ENCODE results near the gene ITPRIP. TPM values are rescaled to one million over a fixed set of nuclear protein-coding genes. Genes with fewer than 3 reads are reported as not detected.

ITPRIP gene
- total RNA-seq, 1 donor from 2014 or later = 7.0 TPM

DNA sequence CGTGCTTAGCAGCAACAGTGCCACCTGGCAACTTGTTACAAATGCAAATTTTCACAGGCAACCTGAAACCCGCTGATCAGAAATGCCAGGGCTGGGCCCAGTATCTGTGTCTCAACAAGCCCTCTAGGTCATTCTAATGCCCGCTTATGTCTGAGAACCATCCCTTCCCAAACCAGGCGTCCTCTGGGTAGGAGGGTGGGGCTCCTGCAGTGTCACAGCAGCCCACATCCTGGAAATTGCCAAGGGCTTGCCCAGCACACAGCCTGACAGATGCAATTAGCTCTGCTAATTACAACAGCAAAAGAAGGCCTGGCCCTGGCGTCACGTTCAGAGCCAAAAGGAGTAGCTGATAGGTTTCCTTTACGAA lies 15.9 kb downstream of the ITPRIP start:
- TF ChIP-seq, protein P1, sequence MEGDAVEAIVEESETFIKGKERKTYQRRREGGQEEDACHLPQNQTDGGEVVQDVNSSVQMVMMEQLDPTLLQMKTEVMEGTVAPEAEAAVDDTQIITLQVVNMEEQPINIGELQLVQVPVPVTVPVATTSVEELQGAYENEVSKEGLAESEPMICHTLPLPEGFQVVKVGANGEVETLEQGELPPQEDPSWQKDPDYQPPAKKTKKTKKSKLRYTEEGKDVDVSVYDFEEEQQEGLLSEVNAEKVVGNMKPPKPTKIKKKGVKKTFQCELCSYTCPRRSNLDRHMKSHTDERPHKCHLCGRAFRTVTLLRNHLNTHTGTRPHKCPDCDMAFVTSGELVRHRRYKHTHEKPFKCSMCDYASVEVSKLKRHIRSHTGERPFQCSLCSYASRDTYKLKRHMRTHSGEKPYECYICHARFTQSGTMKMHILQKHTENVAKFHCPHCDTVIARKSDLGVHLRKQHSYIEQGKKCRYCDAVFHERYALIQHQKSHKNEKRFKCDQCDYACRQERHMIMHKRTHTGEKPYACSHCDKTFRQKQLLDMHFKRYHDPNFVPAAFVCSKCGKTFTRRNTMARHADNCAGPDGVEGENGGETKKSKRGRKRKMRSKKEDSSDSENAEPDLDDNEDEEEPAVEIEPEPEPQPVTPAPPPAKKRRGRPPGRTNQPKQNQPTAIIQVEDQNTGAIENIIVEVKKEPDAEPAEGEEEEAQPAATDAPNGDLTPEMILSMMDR (IDR thresholded peaks at IDR 0.05; ENCODE audit: unreplicated experiment) = no peak
- Mint-ChIP-seq H3K9me3 (ENCODE audit: low read depth) (no peaks in the 10 kb centered on the region), H3K4me3 (ENCODE audit: low read depth) (no peak overlapping the region), H3K27me3 (no peaks in the 10 kb centered on the region), H3K36me3 (ENCODE audit: insufficient read depth) (peaks cover 1% of the 10 kb centered on the region), H3K27ac (no peak overlapping the region), H3K4me1 (ENCODE audit: low read depth) (peaks cover 3% of the 10 kb centered on the region)
- DNase-seq (ENCODE audit: low spot score, unreplicated experiment) = no peak

DNA sequence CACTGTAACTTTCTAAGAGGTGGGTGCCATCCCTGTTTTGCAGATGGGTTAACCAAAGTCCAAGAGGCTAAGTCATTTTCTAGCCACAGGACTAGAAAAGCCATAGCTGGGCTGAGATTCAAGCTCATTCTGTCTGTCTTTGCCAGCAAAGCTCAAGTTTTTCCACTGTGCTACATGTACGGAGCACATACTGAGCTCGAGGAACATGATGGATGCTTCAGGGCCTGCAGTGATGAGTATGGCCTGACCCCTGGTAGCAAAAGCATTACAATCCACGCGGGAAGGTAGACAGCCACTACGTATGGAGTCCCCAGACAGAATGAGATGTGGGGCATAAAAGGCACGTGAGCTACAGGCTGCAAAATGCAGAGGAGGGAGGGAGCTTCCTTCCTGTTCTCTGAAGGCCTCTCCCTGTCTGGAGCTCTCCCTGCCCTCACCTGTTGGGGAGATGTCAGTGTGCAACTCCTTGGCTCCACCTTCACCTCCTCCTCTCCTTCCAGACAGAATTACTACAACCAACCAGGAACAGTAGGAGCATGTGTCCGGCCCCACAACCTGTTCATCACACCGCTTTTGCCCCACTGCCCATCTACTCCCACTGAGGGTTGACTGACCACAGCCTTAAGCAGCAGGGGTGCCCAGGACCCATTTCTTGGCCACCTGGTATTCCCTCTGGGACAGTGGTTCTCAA lies 16.4 kb downstream of the ITPRIP start:
- Mint-ChIP-seq H3K9me3 (ENCODE audit: low read depth) (no peaks in the 10 kb centered on the region), H3K27ac (peak overlapping the region; percentile 37), H3K4me1 (ENCODE audit: low read depth) (no peaks in the 10 kb centered on the region)

DNA sequence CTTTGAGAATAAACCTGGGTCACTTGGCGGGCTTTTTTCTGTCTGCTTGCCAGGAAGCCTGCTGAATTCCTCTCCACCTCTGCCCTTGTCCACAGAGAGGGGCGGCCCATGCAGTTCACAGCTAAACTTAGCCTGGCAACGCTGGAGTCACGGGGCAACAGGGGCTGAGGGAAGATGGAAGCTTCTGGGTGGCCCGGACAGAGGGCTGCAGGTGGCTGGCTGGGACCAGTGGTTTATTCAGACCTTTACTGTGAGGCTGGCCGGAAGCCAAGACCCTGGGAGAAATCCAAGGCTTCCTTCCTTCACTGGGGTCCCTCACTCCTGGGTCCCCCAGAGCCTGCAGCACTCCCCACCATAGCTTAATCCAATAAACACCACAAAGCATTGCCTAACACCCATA lies 17.0 kb downstream of the ITPRIP start:
- Mint-ChIP-seq H3K4me1 (ENCODE audit: low read depth) (no peaks in the 10 kb centered on the region), H3K4me3 (ENCODE audit: low read depth) (no peak overlapping the region), H3K36me3 (ENCODE audit: insufficient read depth) (peaks cover 1% of the 10 kb centered on the region), H3K9me3 (ENCODE audit: low read depth) (no peaks in the 10 kb centered on the region), H3K27me3 (no peaks in the 10 kb centered on the region), H3K27ac (no peak overlapping the region)
- TF ChIP-seq, protein P1 (IDR thresholded peaks at IDR 0.05; ENCODE audit: unreplicated experiment) = no peak
- DNase-seq (ENCODE audit: low spot score, unreplicated experiment) = no peak

More for the DNA sequence above, 16.4 kb downstream of the ITPRIP start:
- no peaks in the 10 kb centered on the region for H3K27me3 Mint-ChIP-seq
- H3K36me3 Mint-ChIP-seq (ENCODE audit: insufficient read depth) = peaks cover 1% of the 10 kb centered on the region
- H3K4me3 Mint-ChIP-seq (ENCODE audit: low read depth) = no peak overlapping the region
- TF ChIP-seq, protein P1 (IDR thresholded peaks at IDR 0.05; ENCODE audit: unreplicated experiment) = no peak
- no peak for DNase-seq (ENCODE audit: low spot score, unreplicated experiment)

DNA sequence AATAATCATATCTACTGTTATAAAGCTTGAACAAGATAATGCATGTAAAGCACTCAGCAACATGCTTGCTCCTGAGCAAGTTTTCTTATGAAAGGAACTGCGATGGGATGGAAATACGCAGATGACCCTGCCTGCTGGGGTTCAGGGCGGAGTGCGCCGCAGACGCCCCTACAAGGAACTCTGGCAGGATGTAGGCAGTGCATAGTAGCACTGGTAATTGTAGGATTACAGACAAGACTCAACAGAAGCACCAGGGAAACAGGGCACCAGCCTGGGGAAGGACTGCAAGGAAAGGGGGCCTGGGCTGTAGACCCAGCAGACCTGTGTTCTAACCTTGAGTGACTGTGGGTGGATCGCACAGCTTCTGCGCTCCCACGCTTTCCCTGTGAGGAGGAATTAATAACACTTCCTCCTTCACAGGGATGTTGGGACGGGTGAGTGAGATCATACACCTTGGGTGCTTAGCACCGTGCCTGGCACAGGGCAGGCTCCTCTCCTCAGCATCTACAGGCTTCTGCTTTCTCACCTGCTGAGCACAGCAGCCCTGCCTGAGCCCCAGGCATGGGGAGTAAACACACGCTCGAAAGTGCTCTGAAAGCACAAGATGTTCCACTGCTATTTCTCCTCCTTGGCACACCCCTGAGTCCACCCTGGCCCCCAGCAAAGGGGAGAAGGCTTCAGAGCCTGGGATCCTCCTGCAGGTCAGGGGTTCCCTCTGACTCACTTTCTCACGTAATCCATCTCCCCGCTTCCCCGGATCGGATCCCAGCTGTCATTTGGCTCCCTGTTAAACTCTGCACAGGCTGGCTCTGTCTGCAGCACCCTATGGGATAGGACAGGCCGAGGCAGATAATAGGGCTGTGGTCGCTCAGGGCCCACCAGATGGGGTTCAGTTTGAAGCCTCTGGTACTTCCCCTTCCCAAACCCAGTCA lies 19.2 kb downstream of the ITPRIP start:
- no peaks in the 10 kb centered on the region for H3K36me3 Mint-ChIP-seq (ENCODE audit: insufficient read depth)
- no peaks in the 10 kb centered on the region for H3K9me3 Mint-ChIP-seq (ENCODE audit: low read depth)
- DNase-seq (ENCODE audit: low spot score, unreplicated experiment) = no peak
- no peak overlapping the region for H3K27ac Mint-ChIP-seq
- TF ChIP-seq, protein P1 (IDR thresholded peaks at IDR 0.05; ENCODE audit: unreplicated experiment) = no peak
- no peak overlapping the region for H3K4me3 Mint-ChIP-seq (ENCODE audit: low read depth)
- H3K27me3 Mint-ChIP-seq = no peaks in the 10 kb centered on the region
- H3K4me1 Mint-ChIP-seq (ENCODE audit: low read depth) = no peaks in the 10 kb centered on the region

DNA sequence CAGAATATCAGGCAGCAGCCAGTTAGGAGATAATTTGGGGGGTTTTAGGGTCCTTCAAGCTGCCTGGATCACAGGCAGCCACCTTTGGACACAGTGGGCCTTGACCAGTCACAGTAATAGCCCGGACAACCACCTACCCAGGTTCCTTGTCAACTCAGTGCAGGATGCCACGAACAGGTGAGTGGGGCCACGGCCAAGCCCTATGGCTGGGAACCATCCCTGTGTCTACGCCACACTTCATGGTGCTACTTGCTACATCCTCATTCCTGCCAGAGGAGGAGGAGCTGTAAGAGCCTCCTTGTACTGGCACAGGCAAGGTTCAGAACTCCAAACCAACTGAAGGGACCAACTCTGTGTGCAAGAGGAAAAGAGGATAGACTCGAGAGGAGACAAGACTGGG lies 19.9 kb downstream of the ITPRIP start:
- no peaks in the 10 kb centered on the region for H3K9me3 Mint-ChIP-seq (ENCODE audit: low read depth)

More for the DNA sequence above, 19.9 kb downstream of the ITPRIP start:
- TF ChIP-seq, protein P1 (IDR thresholded peaks at IDR 0.05; ENCODE audit: unreplicated experiment) = no peak
- no peaks in the 10 kb centered on the region for H3K4me1 Mint-ChIP-seq (ENCODE audit: low read depth)
- no peak overlapping the region for H3K4me3 Mint-ChIP-seq (ENCODE audit: low read depth)
- no peak for DNase-seq (ENCODE audit: low spot score, unreplicated experiment)
- no peak overlapping the region for H3K27ac Mint-ChIP-seq
- no peaks in the 10 kb centered on the region for H3K27me3 Mint-ChIP-seq
- H3K36me3 Mint-ChIP-seq (ENCODE audit: insufficient read depth) = peaks cover 1% of the 10 kb centered on the region

Measured in progenitor cell of endocrine pancreas (in vitro differentiated cells).